Keratinocyte (primary cell): Measurements from ENCODE around the gene DYNC2I2. TPM values are rescaled to one million over a fixed set of nuclear protein-coding genes. Genes with fewer than 3 reads are reported as not detected.
"Not testable (repeated sequence)": the region's sequence is repeated elsewhere in the genome, so short reads cannot be mapped to it uniquely, and the experiment has no call there.

Experiments
- DNase-seq: peaks from one replicate; pipeline ENCODE4 v3.0.0-alpha.2; 2011; ENCODE audit warnings: low read depth, missing footprints, low spot score
- FAIRE-seq: peaks from 2 replicates; lab custom pipeline; 2011; peaks lifted over from hg19 to GRCh38; lab: Jason Lieb, UNC
- H2AFZ ChIP-seq: 2 replicates; pipeline ENCODE4 v1.6.0; 2012; ENCODE audit warnings: low read length, control low read depth, inconsistent platforms; ENCODE audit not compliant: control insufficient read depth
- H3K27ac ChIP-seq: 2 replicates; pipeline ENCODE4 v1.5.1; 2011; ENCODE audit warnings: low read length; ENCODE audit not compliant: control insufficient read depth, insufficient read depth
- H3K27me3 ChIP-seq: 3 replicates; pipeline ENCODE4 v1.6.0; 2011; ENCODE audit warnings: low read length; ENCODE audit not compliant: control insufficient read depth, insufficient read depth; ENCODE audit errors: extremely low read depth
- H3K36me3 ChIP-seq, 2 experiments: 2 replicates in 1 of 2; 3 replicates in 1 of 2; pipeline ENCODE4 v1.5.1; 2011; ENCODE audit warnings: low read length in 2 of 2, mild to moderate bottlenecking in 1 of 2; ENCODE audit not compliant: control insufficient read depth in 2 of 2, insufficient read depth in 2 of 2; ENCODE audit errors: extremely low read depth in 1 of 2
- H3K4me1 ChIP-seq: 3 replicates; pipeline ENCODE4 v1.5.1; 2011; ENCODE audit warnings: low read length; ENCODE audit not compliant: control insufficient read depth, insufficient read depth; ENCODE audit errors: extremely low read depth
- H3K4me2 ChIP-seq: 3 replicates; pipeline ENCODE4 v1.6.0; 2011; ENCODE audit warnings: low read depth, low read length; ENCODE audit not compliant: control insufficient read depth, insufficient read depth; ENCODE audit errors: extremely low read depth
- H3K4me3 ChIP-seq, 3 experiments: fragments of 200-600 bp in 1 of 3; sonication (generic) in 1 of 3; 2 replicates in 2 of 3; 3 replicates in 1 of 3; pipeline ENCODE4 v1.5.1; 2011 to 2016; ENCODE audit warnings: low read length in 3 of 3, mild to moderate bottlenecking in 3 of 3, control low read depth in 2 of 3, inconsistent platforms in 1 of 3, low read depth in 1 of 3, mixed read lengths in 1 of 3, mixed run types in 1 of 3, moderate library complexity in 1 of 3; ENCODE audit not compliant: control insufficient read depth in 2 of 3, insufficient read depth in 2 of 3; ENCODE audit errors: extremely low read depth in 1 of 3
- H3K79me2 ChIP-seq: 2 replicates; pipeline ENCODE4 v1.6.0; 2012; ENCODE audit warnings: low read length; ENCODE audit not compliant: control insufficient read depth, insufficient read depth
- H3K9ac ChIP-seq: 3 replicates; pipeline ENCODE4 v1.6.0; 2011; ENCODE audit warnings: low read length; ENCODE audit not compliant: control insufficient read depth, insufficient read depth; ENCODE audit errors: extremely low read depth
- H3K9me1 ChIP-seq: 3 replicates; pipeline ENCODE4 v1.6.0; 2011; ENCODE audit warnings: low read length; ENCODE audit not compliant: control insufficient read depth, insufficient read depth; ENCODE audit errors: extremely low read depth
- H3K9me3 ChIP-seq: 2 replicates; pipeline ENCODE4 v1.5.1; 2012; ENCODE audit warnings: low read depth, low read length; ENCODE audit not compliant: control insufficient read depth
- H4K20me1 ChIP-seq: 3 replicates; pipeline ENCODE4 v1.6.0; 2011; ENCODE audit warnings: low read length; ENCODE audit not compliant: control insufficient read depth, insufficient read depth; ENCODE audit errors: extremely low read depth
- EZH2 ChIP-seq: IDR thresholded peaks from one replicate; pipeline ENCODE4 v1.6.1; 2012; ENCODE audit warnings: inconsistent platforms, mild to moderate bottlenecking, low read length, moderate library complexity
- dilution Hi-C: fragments of 300-500 bp; cut with MboI; formaldehyde crosslinking; loops from one replicate; pipeline ENCODE4 v1.7.0; 2020; ENCODE audit warnings: low sequenced_read_pairs; ENCODE audit not compliant: extremely low pct_ligation_motif_present
- polyA plus RNA-seq, 5 experiments: library from polyadenylated mRNA; depleted of rRNA in 3 of 5; stranded (reverse) in 3 of 5; stranded (forward) in 1 of 5; unstranded in 1 of 5; fragments of >200 nt; gene quantifications; 1 replicate in 1 of 5; 2 replicates in 3 of 5; 3 replicates in 1 of 5; pipeline versions ENCODE4 v1.2.1 to v1.2.3, GENCODE V29; 2011 to 2012; ENCODE audit warnings: missing spikeins in 2 of 5, low read depth in 1 of 5, low replicate concordance in 1 of 5
- TF ChIP-seq, protein P1 (sequence below), 3 experiments: IDR thresholded peaks in 1 of 3; conservative IDR thresholded peaks in 1 of 3; optimal IDR thresholded peaks in 1 of 3; 2 replicates in 2 of 3; 3 replicates in 1 of 3; pipeline versions ENCODE3 to v1.5.1; 2011; ENCODE audit warnings: low read length in 3 of 3, mild to moderate bottlenecking in 3 of 3, moderate library complexity in 2 of 3, control low read depth in 1 of 3, inconsistent platforms in 1 of 3; ENCODE audit not compliant: insufficient read depth in 2 of 3; ENCODE audit errors: extremely low read depth in 1 of 3

The DYNC2I2 gene
- polyA plus RNA-seq, 1 donor (not counting 4 experiments of a cell fraction or from before 2014, with no cell fraction given) = 11.5 TPM

DNA sequence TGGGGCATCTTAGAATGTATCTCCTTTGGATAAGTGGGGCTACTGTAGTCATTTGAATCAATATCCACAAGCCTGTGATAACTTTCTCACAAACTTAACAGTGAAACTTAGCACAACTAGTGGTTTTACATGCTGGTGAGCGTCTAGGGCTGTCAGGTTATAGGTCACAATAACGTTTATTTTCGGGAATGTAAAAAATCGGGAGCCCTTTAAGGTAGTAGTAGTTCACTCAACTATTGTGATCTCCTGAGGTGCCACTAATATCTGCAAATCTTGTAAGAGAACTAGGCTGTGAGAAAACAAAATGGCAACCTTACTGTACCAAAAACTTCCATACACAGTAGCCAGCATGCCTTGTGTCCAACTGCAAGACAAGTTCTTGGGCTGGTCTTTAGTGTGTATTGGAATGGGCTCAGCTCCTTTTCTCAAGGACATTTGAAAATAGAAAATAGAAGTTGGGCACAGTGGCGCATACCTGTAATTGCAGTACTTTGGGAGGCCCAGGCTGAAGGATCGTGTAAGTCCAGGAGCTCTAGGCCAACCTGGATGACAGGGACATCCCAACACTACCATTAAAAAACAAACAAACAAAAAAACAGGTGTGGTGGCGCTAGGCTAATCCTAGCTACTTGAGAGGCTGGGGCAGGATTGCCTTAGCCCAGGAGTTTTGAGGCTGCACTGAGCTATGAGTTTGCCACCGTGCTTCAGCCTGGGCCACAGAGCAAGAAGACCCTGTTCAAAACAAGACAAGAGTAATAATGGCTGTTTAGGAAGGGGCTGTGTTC is 40.5 kb upstream of the DYNC2I2 start:
- Histone ChIP-seq H3K36me3 (peaks cover 4 to 21% of the 10 kb centered on the region in 2 experiments), H3K4me1 (no peaks in the 10 kb centered on the region), H3K4me3 (no peak overlapping the region), H2AFZ (no peak overlapping the region), H3K9ac (no peak overlapping the region), H3K27ac (no peak overlapping the region), H3K9me1 (no peaks in the 10 kb centered on the region), H3K4me2 (no peak overlapping the region), H3K79me2 (peaks cover 5% of the 10 kb centered on the region), H3K27me3 (no peaks in the 10 kb centered on the region), H4K20me1 (no peaks in the 10 kb centered on the region), H3K9me3 (no peaks in the 10 kb centered on the region)
- TF ChIP-seq, protein P1, sequence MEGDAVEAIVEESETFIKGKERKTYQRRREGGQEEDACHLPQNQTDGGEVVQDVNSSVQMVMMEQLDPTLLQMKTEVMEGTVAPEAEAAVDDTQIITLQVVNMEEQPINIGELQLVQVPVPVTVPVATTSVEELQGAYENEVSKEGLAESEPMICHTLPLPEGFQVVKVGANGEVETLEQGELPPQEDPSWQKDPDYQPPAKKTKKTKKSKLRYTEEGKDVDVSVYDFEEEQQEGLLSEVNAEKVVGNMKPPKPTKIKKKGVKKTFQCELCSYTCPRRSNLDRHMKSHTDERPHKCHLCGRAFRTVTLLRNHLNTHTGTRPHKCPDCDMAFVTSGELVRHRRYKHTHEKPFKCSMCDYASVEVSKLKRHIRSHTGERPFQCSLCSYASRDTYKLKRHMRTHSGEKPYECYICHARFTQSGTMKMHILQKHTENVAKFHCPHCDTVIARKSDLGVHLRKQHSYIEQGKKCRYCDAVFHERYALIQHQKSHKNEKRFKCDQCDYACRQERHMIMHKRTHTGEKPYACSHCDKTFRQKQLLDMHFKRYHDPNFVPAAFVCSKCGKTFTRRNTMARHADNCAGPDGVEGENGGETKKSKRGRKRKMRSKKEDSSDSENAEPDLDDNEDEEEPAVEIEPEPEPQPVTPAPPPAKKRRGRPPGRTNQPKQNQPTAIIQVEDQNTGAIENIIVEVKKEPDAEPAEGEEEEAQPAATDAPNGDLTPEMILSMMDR (optimal IDR thresholded peaks at IDR 0.05 in 1 of 3, IDR thresholded peaks at IDR 0.05 in 1 of 3, conservative IDR thresholded peaks at IDR 0.05 in 1 of 3; ENCODE audit: extremely low read depth in 1 of 3, insufficient read depth in 2 of 3, low read length in 3 of 3) = no peak
- DNase-seq (no peak), FAIRE-seq (no peak)
- dilution Hi-C loops = no loop called here

DNA sequence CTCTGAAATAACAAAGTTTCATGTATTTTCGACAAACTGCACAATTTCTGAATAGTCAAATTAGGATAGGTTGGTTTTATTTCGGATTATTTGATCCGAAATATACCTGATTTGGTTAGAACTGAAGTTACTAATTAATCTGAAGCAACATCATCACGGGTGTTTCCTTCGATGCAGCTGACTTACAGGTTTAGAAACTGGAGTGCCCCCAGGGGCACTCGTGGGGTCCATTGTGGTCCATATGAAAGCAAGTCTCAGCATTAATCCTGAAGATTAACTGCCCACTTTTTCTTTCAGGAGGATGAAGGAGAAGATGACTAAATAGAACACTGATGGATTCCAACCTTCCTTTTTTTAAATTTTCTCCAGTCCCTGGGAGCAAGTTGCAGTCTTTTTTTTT is 37.7 kb upstream of the DYNC2I2 start:
- Histone ChIP-seq H4K20me1 (peaks cover 4% of the 10 kb centered on the region), H3K9me3 (no peaks in the 10 kb centered on the region), H3K4me2 (no peak overlapping the region), H3K27me3 (no peaks in the 10 kb centered on the region), H3K36me3 (peaks cover 6 to 30% of the 10 kb centered on the region in 2 experiments), H2AFZ (no peak overlapping the region), H3K79me2 (peaks cover 28% of the 10 kb centered on the region), H3K4me1 (peaks cover 6% of the 10 kb centered on the region), H3K9ac (no peak overlapping the region), H3K9me1 (no peaks in the 10 kb centered on the region), H3K27ac (no peak overlapping the region), H3K4me3 (no peak overlapping the region)
- no peak for TF ChIP-seq EZH2
- TF ChIP-seq, protein P1 (optimal IDR thresholded peaks at IDR 0.05 in 1 of 3, IDR thresholded peaks at IDR 0.05 in 1 of 3, conservative IDR thresholded peaks at IDR 0.05 in 1 of 3; ENCODE audit: extremely low read depth in 1 of 3, insufficient read depth in 2 of 3, low read length in 3 of 3) = no peak
- DNase-seq (no peak), FAIRE-seq (no peak)
- dilution Hi-C loops = no loop called here

DNA sequence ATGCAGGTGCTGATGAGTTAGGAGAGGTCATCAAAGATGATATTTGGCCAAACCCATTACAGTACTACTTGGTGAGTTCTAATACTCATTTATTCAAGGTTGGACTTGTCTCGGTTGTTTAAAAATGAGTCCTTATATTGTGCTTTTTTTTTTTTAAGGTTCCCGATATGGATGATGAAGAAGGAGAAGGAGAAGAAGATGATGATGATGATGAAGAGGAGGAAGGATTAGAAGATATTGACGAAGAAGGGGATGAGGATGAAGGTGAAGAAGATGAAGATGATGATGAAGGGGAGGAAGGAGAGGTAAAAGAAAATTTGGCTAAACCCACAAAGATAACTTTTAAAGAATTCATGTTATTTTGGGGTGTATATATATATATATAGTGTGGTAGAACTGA is 37.1 kb upstream of the DYNC2I2 start:
- H3K9ac ChIP-seq, H3K27me3 ChIP-seq, FAIRE-seq, H2AFZ ChIP-seq, dilution Hi-C loops, H4K20me1 ChIP-seq, H3K27ac ChIP-seq, H3K4me1 ChIP-seq, DNase-seq, H3K9me1 ChIP-seq, H3K4me2 ChIP-seq, H3K9me3 ChIP-seq, H3K4me3 ChIP-seq: not testable (repeated sequence)
- Histone ChIP-seq H3K36me3 (peaks cover 6 to 30% of the 10 kb centered on the region in 2 experiments), H3K79me2 (peaks cover 28% of the 10 kb centered on the region)
